ENCODE data around the gene DDX19B. TPM values are rescaled to one million over a fixed set of nuclear protein-coding genes. Genes with fewer than 3 reads are reported as not detected.

Gene DDX19B
- total and polyA plus RNA-seq, 2 donors (not counting 3 experiments of a cell fraction or from before 2014, with no cell fraction given), result 28.1 to 34.3 TPM

DNA sequence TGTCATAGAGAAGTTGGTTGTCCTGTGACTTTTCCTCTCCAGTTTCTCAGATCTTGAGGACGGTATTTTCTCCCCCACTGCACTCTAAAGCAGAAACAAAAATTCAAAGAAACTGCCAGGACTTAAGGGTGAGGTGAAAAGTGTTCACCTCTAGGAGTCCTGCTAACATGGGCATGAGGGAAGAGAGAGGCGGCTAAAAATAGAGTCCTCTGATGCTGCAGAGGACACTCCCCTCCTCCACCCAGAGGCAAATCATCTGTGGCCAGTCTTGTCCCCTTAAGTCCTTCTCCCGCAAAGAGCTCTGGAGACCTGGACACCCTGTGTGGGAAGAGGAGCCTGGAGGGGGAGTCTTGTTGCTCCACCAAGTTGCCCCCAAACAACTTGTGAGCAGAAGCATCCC is 43.0 kb downstream of the DDX19B start:
- TF ChIP-seq POLR2AphosphoS5 (IDR thresholded peaks at IDR 0.05; ENCODE audit: insufficient read depth, low read depth, low read length) (no peak), GATA2 (IDR thresholded peaks at IDR 0.05; ENCODE audit: insufficient read depth, insufficient read length, low read depth, low read length) (no peak), JUN (IDR thresholded peaks at IDR 0.05; ENCODE audit: borderline replicate concordance, insufficient read depth, insufficient read length, low read depth) (no peak), EZH2 (IDR thresholded peaks at IDR 0.05; ENCODE audit: borderline replicate concordance, low read depth, low read length, severe bottlenecking) (no peak)
- TF ChIP-seq, protein P1, sequence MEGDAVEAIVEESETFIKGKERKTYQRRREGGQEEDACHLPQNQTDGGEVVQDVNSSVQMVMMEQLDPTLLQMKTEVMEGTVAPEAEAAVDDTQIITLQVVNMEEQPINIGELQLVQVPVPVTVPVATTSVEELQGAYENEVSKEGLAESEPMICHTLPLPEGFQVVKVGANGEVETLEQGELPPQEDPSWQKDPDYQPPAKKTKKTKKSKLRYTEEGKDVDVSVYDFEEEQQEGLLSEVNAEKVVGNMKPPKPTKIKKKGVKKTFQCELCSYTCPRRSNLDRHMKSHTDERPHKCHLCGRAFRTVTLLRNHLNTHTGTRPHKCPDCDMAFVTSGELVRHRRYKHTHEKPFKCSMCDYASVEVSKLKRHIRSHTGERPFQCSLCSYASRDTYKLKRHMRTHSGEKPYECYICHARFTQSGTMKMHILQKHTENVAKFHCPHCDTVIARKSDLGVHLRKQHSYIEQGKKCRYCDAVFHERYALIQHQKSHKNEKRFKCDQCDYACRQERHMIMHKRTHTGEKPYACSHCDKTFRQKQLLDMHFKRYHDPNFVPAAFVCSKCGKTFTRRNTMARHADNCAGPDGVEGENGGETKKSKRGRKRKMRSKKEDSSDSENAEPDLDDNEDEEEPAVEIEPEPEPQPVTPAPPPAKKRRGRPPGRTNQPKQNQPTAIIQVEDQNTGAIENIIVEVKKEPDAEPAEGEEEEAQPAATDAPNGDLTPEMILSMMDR (IDR thresholded peaks at IDR 0.05; ENCODE audit: extremely low read depth in 1 of 2, insufficient read depth in 1 of 2, low read depth in 1 of 2, low read length in 2 of 2), result no peak
- DNase-seq (ENCODE audit: low read depth, low spot score) (no peak), FAIRE-seq (no peak)
- Histone ChIP-seq H3K4me3 (replicated peaks in 1 of 3; ENCODE audit: insufficient read depth in 1 of 3, low read depth in 1 of 3, low read length in 3 of 3) (no peak overlapping the region), H3K27me3 (ENCODE audit: control insufficient read depth in 2 of 2, insufficient read depth in 2 of 2, low read length in 2 of 2) (no peaks in the 10 kb centered on the region), H4K20me1 (replicated peaks; ENCODE audit: control insufficient read depth, extremely low read depth, insufficient read depth, low read length) (no peaks in the 10 kb centered on the region), H3K9ac (replicated peaks; ENCODE audit: extremely low read depth, insufficient read depth, low read length) (no peak overlapping the region), H3K4me2 (ENCODE audit: insufficient read depth, low read length) (no peak overlapping the region), H3K4me1 (ENCODE audit: control insufficient read depth, extremely low read depth, insufficient read depth, low read length) (peaks cover 7% of the 10 kb centered on the region), H3K9me1 (replicated peaks; ENCODE audit: control insufficient read depth, extremely low read depth, insufficient read depth, low read length) (no peaks in the 10 kb centered on the region), H3K36me3 (ENCODE audit: control insufficient read depth in 2 of 2, extremely low read depth in 1 of 2, insufficient read depth in 2 of 2, low read length in 2 of 2) (no peaks in the 10 kb centered on the region), H3K27ac (ENCODE audit: insufficient read depth, low read depth, low read length) (no peak overlapping the region), H3K79me2 (ENCODE audit: control insufficient read depth, insufficient read depth, low read length) (peaks cover 3% of the 10 kb centered on the region), H2AFZ (ENCODE audit: low read depth, low read length) (no peak overlapping the region), H3K9me3 (replicated peaks; ENCODE audit: control insufficient read depth, insufficient read depth, low read length) (no peaks in the 10 kb centered on the region)
- dilution Hi-C loops (cut with MboI; ENCODE audit: extremely low pct_ligation_motif_present, low sequenced_read_pairs) (no loop called here), intact Hi-C loops (cut with micrococcal nuclease) (no loop called here)
- no TSS peak for BruUV-seq (replicated peaks)
- ChIA-PET CTCF (no interaction called here), POLR2A (no interaction called here)

Measured in endothelial cell of umbilical vein (primary cell).